ENCODE results near the gene NIN.

The NIN gene

GRCh38 chr14:50839048-50839447, 8.1 kb upstream of the NIN start:
- in situ Hi-C loops (cut with MboI; ENCODE audit: low sequenced_read_pairs): no loop called here

GRCh38 chr14:50837850-50838470, 7.0 kb upstream of the NIN start:
- in situ Hi-C loops (cut with MboI; ENCODE audit: low sequenced_read_pairs): no loop called here

- in situ Hi-C loops (cut with MboI; ENCODE audit: low sequenced_read_pairs): no loop called here
Measured at GRCh38 chr14:50837271-50837670, 6.3 kb upstream of the NIN start.

GRCh38 chr14:50836515-50836914, 5.6 kb upstream of the NIN start:
- in situ Hi-C loops (cut with MboI; ENCODE audit: low sequenced_read_pairs): no loop called here

GRCh38 chr14:50835280-50835679, 4.3 kb upstream of the NIN start:
- in situ Hi-C loops (cut with MboI; ENCODE audit: low sequenced_read_pairs): no loop called here

- in situ Hi-C loops (cut with MboI; ENCODE audit: low sequenced_read_pairs): no loop called here
Measured at GRCh38 chr14:50834802-50835276, 3.9 kb upstream of the NIN start.

GRCh38 chr14:50832935-50833630, 2.1 kb upstream of the NIN start:
- in situ Hi-C loops (cut with MboI; ENCODE audit: low sequenced_read_pairs): no loop called here

- in situ Hi-C loops (cut with MboI; ENCODE audit: low sequenced_read_pairs): no loop called here
Measured at GRCh38 chr14:50831726-50832168, 785 bp upstream of the NIN start.

GRCh38 chr14:50830044-50830931, 674 bp downstream of the NIN start:
- in situ Hi-C loops (cut with MboI; ENCODE audit: low sequenced_read_pairs): no loop called here

GRCh38 chr14:50829489-50830043, 1.4 kb downstream of the NIN start:
- in situ Hi-C loops (cut with MboI; ENCODE audit: low sequenced_read_pairs): no loop called here

- in situ Hi-C loops (cut with MboI; ENCODE audit: low sequenced_read_pairs): no loop called here
Measured at GRCh38 chr14:50828721-50829488, 2.1 kb downstream of the NIN start.

- in situ Hi-C loops (cut with MboI; ENCODE audit: low sequenced_read_pairs): no loop called here
Measured at GRCh38 chr14:50826681-50827080, 4.3 kb downstream of the NIN start.

GRCh38 chr14:50825307-50825706, 5.7 kb downstream of the NIN start:
- in situ Hi-C loops (cut with MboI; ENCODE audit: low sequenced_read_pairs): no loop called here

GRCh38 chr14:50823762-50824636, 7.0 kb downstream of the NIN start:
- in situ Hi-C loops (cut with MboI; ENCODE audit: low sequenced_read_pairs): no loop called here

GRCh38 chr14:50823051-50823761, 7.8 kb downstream of the NIN start:
- in situ Hi-C loops (cut with MboI; ENCODE audit: low sequenced_read_pairs): no loop called here

- in situ Hi-C loops (cut with MboI; ENCODE audit: low sequenced_read_pairs): no loop called here
Measured at GRCh38 chr14:50822501-50823042, 8.4 kb downstream of the NIN start.

- in situ Hi-C loops (cut with MboI; ENCODE audit: low sequenced_read_pairs): no loop called here
Measured at GRCh38 chr14:50821510-50822464, 9.2 kb downstream of the NIN start.
